GM18505 (cell line): ENCODE data around the gene IFT22.

Experiments used
- ATAC-seq: cut with Tn5 transposase; IDR thresholded peaks from one replicate; pipeline ENCODE4 v1.9.1; 2021; ENCODE audit not compliant: unreplicated experiment
- POLR2A ChIP-seq: IDR thresholded peaks from 4 replicates; pipeline ENCODE4 v1.6.1; 2011; ENCODE audit warnings: borderline replicate concordance; ENCODE audit not compliant: insufficient read depth, insufficient read length; ENCODE audit errors: extremely low read depth

IFT22 gene

GRCh38 chr7:101347477-101347876 lies 25.9 kb upstream of the IFT22 start:
- TF ChIP-seq POLR2A: no peak
- ATAC-seq: no peak

GRCh38 chr7:101342892-101343291 lies 21.3 kb upstream of the IFT22 start:
- ATAC-seq: no peak
- no peak for TF ChIP-seq POLR2A

DNA sequence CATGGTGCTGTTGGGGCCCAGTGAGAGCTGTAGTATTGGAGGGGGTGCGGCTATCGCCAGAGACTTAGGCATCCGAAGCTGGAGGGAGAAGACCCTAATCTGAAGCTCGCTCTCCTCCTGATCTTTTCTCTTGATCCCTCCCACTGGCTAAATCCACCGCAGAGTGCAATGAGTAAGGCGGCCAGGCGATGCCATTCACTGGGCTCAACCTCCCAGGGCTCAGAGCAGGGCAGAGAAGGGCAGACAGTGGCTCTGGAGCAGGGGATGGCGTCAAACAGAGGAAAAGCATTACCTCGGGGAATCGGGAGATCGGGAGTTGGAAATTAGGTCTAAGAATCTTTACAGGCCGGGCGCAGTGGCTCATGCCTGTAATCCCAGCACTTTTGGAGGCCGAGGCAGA lies 18.8 kb upstream of the IFT22 start:
- TF ChIP-seq POLR2A: no peak
- no peak for ATAC-seq

DNA sequence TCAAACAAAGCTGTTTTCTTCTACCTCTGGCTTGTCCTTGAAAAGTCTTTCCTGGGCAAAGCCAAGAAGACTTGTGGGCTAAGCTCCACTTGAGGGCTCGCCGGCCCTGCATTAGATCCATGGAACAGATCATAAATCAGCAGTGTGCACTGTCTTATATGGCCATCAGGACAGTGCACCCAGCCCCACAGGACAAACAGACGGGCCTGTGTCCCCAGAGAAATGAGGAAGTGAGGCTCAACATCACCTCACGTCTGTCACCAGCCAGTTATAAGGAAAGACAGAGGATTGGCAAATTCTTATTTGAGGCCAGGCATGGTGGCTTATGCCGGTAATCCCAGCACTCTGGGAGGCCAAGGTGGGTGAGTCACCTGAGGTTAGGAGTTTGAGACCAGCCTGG lies 12.3 kb upstream of the IFT22 start:
- TF ChIP-seq POLR2A: no peak
- ATAC-seq: no peak

DNA sequence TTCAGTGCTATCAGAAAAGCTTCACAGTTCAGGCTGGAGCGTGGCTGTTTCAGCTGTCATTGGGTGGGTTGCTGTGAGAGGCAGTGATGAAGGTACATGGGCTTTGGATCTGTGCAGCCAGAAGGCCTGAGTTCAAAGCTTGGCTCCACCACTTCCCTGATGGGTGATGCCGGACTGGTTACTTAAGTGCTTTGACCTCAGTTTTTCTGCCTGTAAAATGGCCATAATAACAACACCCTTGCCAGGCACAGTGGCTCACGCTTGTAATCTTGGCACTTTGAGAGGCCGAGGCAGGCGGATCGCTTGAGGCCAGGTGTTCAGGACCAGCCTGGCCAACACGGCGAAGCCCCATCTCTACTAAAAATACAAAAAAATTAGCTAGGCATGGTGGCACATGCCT lies 10.4 kb upstream of the IFT22 start:
- no peak for TF ChIP-seq POLR2A
- ATAC-seq: no peak

- no peak for TF ChIP-seq POLR2A
Measured at GRCh38 chr7:101330011-101330484, 8.4 kb upstream of the IFT22 start.

DNA sequence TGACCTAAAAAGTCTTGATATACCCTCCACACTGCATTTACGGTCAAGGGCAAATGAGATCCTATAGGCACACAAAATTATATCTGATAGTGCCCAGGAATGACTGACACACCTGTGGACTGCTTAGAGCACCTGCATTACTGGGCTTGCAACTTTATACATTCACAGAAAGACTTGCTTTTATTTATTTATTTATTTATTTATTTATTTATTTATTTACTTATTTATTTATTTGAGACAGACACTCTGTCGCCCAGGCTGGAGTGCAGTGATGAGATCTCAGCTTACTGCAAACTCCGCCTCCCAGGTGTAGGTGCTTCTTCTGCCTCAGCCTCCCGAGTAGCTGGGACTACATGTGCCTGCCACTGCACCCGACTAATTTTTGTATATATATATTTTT lies 6.5 kb upstream of the IFT22 start:
- no peak for ATAC-seq
- no peak for TF ChIP-seq POLR2A

More at GRCh38 chr7:101330011-101330484, 8.4 kb upstream of the IFT22 start:
- ATAC-seq: no peak

DNA sequence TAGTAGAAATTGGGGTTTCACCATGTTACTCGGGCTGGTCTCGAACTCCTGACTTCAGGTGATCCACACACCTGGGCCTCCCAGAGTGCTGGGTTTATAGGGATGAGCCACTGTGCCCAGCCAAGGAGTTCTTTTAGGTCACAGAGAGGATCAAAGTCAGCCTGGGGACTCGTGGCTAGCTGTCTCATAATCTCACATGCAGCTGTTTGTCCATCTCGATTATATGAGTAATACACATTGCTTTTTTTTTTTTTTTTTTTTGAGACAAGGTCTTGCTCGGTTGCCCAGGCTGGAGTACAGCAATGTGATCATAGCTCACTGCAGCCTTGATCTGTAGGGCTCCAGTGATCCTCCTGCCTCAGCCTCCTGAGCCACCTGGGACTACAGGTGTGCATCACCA lies 2.2 kb downstream of the IFT22 start:
- TF ChIP-seq POLR2A: no peak
- no peak for ATAC-seq

DNA sequence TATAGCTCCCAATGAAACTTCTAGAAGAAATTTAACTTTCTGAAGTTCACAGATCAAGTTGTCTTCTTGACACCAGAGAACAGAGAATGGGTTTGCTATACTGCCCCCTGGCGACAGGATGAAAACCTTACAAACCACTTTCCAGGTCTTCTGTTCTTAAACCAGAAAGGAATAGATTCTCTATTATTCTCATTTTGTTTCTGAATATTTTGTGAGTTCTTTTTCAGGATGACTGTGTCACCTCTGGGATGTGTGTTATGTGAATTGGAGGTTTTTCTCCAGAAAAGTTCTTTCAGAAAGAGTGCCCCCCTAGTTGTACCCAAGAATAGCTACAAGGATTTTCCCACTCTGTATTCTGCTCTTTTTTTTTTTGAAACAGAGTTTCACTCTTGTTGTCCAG lies 6.3 kb downstream of the IFT22 start:
- ATAC-seq: no peak
- TF ChIP-seq POLR2A: no peak

DNA sequence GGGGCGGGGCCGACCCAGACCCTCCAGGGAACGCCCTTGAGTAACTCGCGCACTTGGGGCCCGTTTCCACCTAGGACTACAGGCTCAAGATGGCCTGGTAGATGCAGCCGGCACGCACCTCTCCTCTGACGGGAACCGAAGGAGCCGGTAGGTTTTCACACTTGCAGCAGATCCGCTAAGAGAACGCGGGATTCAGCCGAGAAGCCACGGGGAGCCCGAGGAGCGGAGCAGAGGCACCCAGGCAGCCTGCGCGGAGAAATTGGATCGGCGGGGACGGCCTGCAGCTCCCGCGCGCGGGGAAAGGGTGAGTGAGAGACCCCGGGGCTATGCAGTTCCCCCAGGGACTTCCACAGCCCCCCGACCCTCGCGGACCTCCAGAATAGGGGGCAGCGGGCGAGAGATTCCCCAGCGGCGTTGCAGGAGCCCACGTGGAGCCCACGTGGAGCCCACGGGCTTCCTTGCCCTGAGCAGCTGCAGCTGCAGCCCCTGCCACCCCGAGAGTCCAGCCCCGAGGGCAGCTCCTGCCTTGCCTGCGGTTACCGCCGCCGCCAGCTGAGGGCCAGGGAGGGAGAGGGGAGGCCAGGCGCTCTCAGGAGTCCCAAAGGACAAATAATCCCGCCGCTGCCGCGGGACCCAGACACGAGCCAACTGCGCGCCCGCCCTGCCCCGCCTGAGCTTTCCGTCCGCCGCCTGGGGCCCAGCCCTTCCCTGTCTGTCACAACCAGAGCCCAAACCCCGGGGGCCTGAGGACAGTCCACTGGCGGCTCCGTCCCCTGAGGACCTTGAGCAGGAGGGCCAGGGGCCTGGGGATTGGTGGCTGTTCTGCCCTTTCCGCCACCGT lies 13.1 kb downstream of the IFT22 start:
- peak; percentile 45 for TF ChIP-seq POLR2A
- ATAC-seq: no peak

GRCh38 chr7:101306307-101306706 lies 15.3 kb downstream of the IFT22 start:
- TF ChIP-seq POLR2A: no peak

GRCh38 chr7:101303102-101303701 lies 18.4 kb downstream of the IFT22 start:
- ATAC-seq: no peak
- TF ChIP-seq POLR2A: no peak

More at GRCh38 chr7:101306307-101306706, 15.3 kb downstream of the IFT22 start:
- ATAC-seq: no peak

DNA sequence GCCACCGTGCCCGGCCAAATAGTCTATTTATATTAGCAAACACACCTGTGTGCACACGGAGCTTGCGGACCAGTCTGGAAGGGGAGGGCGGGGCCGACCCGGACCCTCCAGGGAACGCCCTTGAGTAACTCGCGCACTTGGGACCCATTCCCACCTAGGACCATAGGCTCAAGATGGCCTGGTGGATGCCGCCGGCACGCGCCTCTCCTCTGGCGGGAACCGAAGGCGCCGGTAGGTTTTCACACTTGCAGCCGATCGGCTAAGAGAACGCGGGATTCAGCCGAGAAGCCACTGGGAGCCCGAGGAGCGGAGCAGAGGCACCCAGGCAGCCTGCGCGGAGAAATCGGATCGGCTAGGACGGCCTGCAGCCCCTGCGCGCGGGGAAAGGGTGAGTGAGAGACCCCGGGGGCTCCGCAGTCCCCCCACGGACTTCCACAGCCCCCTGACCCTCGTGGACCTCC lies 18.9 kb downstream of the IFT22 start:
- ATAC-seq: no peak
- no peak for TF ChIP-seq POLR2A
